Measurements from ENCODE around the gene IMMP2L.

Gene IMMP2L

GRCh38 chr7:111384065-111384891 lies 178.0 kb downstream of the IMMP2L start:
- DNase-seq, result no peak

- no peak for DNase-seq
Observed at GRCh38 chr7:111383133-111383532, 179.2 kb downstream of the IMMP2L start.

GRCh38 chr7:111381590-111381989 lies 180.7 kb downstream of the IMMP2L start:
- no peak for DNase-seq

DNA sequence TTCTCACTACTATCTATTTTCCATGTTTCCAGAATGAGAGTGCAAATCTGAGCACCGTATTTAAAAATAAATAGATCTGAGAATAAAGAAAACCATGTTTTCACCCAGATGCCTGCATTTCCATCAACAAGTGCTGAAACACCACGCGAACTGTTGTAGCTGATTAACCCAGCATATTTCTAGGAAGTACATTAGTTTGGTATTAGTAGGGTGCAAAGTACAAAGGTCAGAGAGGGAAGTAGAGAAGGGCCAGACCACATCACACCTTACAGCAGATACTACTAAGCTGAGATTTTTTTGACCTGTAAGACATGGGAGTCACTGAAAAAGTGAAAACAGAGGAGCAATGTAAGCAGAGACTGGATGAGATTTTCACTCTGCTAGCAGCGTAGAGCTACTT lies 181.3 kb downstream of the IMMP2L start:
- DNase-seq, result no peak

GRCh38 chr7:111374027-111374426 lies 188.3 kb downstream of the IMMP2L start:
- DNase-seq, result no peak

GRCh38 chr7:111371437-111371836 lies 190.9 kb downstream of the IMMP2L start:
- no peak for DNase-seq

GRCh38 chr7:111370002-111370401 lies 192.3 kb downstream of the IMMP2L start:
- no peak for DNase-seq

- no peak for DNase-seq
Observed at GRCh38 chr7:111368381-111369065, 193.8 kb downstream of the IMMP2L start.

GRCh38 chr7:111364413-111364812 lies 197.9 kb downstream of the IMMP2L start:
- DNase-seq, result no peak

GRCh38 chr7:111363099-111363498 lies 199.2 kb downstream of the IMMP2L start:
- no peak for DNase-seq

GRCh38 chr7:111362506-111363054 lies 199.7 kb downstream of the IMMP2L start:
- no peak for DNase-seq

- DNase-seq, result no peak
Observed at GRCh38 chr7:111358915-111359314, 203.4 kb downstream of the IMMP2L start.

DNA sequence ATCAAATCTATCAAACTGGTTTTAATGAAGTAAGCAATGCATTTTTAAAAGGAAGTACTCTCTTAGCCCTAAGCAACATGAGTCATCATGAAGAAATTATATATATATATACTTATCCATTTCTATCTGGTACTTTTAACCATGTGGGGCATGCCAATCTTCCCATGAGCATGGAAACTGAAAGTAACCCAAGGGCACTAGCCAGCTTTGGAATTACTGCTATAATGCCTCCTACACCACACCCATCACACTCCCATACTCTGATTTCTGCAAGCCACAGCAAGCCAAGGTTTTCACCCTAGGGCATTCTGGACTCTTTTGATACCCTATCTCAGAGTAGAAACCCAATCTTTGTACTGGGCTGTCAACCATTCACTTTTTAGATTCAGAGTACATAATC lies 204.6 kb downstream of the IMMP2L start:
- no peak for DNase-seq

DNA sequence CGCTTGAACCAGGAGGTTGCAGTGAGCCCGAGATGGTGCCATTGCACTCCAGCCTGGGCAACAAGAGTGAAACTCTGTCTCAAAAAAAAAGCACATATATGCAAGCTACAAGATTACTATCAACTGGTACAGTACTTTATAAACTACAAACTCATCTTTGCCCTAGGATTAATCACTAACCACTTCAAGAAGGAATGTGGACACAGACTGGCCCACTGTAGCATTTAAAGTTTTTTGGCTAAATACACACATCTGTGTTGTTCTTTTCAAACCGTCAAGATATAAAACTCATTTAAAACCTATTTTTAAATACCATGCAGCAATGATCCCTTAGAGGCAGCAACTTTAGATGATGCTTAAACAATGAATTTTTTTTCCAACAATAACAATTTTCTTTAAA lies 205.4 kb downstream of the IMMP2L start:
- DNase-seq, result no peak

- DNase-seq, result no peak
Observed at GRCh38 chr7:111352319-111352718, 210.0 kb downstream of the IMMP2L start.

GRCh38 chr7:111346219-111346618 lies 216.1 kb downstream of the IMMP2L start:
- DNase-seq, result no peak

DNA sequence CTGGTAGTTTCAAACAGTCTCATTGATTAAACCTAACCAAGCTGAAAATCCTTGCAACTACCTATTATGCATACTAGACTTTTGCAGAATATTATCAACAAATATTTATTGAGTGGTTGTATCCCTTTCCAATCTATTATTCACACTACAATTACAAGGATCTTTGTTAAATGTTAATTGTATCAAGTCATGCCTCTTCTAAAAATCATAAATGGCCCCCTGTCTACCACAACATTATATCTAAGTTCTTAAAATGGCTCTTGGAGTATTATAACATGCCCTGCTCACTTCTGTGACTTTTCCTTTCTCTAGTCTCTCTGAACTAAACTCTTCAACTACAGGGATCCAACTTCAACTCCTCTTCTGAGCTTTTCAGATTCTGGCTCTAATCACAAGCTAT lies 219.3 kb downstream of the IMMP2L start:
- DNase-seq, result no peak

DNA sequence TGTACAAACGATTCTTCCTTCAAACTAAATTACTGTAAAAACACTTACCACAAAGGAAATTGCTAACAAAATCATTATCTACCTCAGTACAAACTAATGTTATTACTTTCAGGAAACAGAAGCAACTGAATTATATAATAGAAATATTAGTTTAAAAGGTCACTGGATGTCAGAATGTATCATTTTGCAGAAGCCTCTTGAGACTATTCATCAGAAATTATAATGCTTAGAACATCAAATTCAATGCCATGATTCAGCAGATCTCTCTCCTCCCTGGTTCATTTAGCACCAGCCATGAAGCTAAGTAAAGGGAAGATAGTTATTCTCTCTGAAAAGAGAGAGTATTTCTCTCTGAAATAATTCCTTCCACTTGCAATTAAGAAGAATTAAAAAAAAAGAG lies 223.3 kb downstream of the IMMP2L start:
- no peak for DNase-seq

- no peak for DNase-seq
Observed at GRCh38 chr7:111333010-111333409, 229.3 kb downstream of the IMMP2L start.

DNA sequence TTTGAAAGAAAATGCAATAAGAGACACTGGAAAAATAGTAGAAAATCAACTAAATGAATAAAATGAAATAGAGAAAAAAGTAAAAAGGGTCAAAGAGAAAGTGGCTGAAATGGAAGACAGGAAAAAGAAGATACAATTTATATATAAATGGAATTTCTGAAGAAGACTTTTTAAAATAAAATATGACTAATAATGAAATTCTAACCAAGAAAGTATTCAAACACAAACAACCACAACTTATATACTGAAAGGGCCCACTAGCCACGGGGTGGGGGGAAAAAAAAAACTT lies 232.1 kb downstream of the IMMP2L start:
- no peak for DNase-seq

DNA sequence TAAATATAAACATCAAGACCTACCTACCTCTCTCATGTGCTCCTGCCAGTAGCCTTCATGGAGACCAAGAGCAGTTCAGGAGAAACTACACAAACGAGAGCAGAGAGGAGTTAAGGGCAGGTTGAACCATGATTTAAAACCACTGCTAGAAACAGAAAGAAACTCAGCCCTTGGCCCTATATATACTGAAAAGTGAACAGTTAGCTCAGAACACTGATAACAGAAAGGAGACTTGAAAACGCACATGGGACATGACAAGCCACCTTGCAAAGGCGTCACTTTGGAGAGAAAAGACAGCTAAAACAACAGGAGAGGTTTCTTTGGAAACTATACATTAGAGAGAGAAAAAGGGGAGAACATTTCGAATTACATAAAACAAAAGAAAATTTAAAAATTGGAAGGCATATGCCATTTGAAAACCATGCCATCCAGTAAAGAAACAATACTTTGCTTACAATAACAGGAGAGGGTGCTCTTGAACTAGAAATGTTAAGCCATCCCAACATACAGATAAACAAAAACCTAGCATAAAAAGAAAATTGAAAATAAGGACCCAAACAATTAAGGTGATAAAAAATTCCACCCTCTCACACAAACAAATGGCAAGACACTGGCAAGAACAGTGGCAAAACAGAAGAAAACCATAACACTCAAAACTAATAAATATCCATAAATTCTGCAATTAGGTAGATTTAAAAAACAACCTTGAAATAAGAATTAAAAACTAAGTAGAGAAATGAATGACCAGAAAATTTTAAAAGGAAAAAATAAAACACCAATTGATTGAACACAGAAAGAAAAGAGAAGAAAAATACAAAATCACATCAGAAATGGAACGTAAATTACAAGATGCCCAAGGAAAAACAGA lies 232.7 kb downstream of the IMMP2L start:
- DNase-seq, result no peak

- DNase-seq, result no peak
Observed at GRCh38 chr7:111328487-111328886, 233.8 kb downstream of the IMMP2L start.

DNA sequence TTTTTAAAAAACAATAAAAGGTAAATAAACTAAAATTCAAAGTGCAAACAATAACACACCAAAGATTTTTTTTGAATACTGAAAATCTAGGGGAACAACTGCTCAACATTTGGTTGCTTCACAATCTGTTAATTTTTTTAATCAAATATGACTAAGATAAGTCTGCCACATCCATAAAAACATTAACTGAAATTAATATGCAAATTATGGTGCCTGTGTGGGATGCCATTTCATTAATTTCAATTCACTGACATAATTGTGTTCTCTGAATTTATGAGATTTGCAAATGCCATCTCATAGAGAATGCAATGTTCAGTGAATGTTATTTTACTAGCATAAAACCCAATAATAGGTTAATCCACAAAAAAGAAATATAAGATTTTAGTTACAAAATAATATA lies 237.5 kb downstream of the IMMP2L start:
- no peak for DNase-seq

All from bone marrow (tissue), 2 donors.